ENCODE measurements around the gene PSMB11.

DNA sequence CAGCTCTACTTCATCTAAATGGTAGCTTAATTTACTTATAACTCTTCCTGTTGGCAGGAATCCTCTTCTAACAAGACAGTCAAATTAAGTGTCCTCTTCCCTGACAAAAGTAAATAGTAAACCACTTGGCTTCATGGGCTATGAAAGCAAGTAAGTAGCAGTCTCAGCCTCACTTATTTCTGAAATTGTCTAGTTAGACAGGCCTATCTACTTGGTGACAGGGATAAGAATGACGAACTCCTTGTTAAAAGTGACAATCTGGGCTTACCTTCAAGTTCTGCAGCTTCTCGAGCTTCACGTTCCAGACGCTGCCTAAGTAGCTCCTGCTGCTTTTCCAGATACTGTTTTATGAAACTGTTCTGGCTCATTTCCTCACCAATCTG is 48.2 kb downstream of the PSMB11 start:
- TF ChIP-seq, protein P1, sequence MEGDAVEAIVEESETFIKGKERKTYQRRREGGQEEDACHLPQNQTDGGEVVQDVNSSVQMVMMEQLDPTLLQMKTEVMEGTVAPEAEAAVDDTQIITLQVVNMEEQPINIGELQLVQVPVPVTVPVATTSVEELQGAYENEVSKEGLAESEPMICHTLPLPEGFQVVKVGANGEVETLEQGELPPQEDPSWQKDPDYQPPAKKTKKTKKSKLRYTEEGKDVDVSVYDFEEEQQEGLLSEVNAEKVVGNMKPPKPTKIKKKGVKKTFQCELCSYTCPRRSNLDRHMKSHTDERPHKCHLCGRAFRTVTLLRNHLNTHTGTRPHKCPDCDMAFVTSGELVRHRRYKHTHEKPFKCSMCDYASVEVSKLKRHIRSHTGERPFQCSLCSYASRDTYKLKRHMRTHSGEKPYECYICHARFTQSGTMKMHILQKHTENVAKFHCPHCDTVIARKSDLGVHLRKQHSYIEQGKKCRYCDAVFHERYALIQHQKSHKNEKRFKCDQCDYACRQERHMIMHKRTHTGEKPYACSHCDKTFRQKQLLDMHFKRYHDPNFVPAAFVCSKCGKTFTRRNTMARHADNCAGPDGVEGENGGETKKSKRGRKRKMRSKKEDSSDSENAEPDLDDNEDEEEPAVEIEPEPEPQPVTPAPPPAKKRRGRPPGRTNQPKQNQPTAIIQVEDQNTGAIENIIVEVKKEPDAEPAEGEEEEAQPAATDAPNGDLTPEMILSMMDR (conservative IDR thresholded peaks at IDR 0.05): no peak
- TF ChIP-seq ZFX (IDR thresholded peaks at IDR 0.05): no peak

All from C4-2B (cell line).